GM19240 (cell line): Measurements from ENCODE around the gene DGCR2.
"Not testable (repeated sequence)": the region's sequence is repeated elsewhere in the genome, so short reads cannot be mapped to it uniquely, and the experiment has no call there.

ENCODE experiments used
- DNase-seq: peaks from one replicate; pipeline ENCODE4 v3.0.0; 2011; ENCODE audit warnings: low spot score; ENCODE audit not compliant: insufficient read length

DGCR2 gene

DNA sequence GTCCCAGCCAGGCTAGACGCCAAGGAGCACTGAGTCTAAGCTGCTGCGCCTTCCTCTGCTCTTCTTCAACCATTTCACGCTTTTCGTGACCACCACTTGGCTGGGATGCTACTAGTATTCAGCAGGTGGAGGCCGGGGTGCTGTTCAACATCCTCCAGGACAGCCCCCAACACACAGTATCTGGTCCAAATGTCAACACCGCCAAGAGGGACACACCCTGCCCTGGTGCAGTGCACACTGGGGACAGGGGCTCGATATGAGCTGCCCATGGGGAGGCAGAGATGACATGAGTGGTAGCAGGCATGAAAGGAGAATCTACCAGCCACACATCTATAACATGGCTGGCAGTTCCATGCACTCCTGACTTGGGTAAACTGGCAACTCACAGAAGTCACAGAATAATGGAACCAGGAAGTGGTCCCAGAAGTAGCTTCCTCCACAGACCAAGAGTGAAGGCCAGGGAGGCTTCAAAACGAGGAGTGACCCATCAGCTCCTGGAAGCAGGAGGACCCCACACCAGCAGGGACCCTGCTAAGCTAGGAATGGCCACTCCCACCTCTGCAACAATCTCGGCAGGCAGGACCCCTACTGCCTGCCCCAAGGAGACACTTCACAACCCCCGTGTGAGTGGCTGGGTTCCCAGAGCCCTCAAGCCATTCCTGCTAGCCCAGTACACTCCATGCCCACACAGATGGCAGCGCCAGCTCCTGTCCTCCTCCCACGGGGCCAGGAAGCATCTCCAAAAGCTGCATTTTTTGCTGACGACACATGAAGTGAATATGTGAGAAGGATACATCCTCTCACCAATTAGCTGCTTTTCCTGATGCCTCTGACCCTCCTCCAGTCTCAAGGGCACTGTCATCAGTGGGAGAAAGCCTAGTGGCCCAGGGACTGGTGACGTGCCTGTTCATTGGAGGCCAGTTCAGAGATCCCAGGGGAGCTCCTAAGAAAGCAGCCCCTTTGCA is 78.8 kb downstream of the DGCR2 start:
- DNase-seq: no peak

DNA sequence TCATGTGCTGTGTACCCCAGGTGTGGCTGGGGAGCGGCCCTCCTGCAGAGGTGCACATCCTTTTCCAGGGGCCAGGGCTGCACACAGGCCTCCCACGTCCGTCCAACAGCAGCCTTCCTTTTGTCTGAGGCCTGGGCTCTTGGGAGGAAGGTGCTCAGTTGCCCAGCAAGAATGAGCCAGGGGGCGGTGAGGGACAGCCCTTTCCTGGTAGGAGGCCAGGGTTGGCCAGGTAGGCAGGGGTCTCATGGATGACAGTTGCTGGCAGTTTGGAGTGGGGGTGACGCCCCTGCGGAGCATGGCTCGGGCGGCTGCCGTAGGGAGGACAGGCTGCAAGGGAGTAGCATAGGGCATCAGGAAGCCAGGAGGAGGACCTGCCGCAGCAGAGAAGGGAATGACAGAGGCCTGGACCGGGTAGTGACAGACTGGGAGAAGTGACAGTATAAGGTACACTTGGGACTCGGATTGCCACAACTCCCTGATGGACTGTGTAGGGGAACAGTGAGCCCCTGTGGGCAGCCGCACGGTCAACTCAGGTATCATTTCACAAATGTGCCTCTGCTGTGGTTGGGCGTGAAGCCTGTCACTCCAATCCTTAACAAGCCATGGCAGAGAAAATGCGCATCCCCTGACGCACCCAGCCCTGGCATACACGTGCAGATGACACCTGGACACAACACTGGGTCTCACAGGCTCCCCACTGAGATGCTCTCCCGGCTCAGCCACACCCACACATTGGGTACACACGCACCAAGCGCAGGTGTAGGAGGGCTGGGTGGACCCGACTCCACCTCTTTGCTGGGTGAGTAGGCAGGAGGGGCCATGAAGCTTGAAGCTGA is 79.7 kb downstream of the DGCR2 start:
- DNase-seq: no peak

DNA sequence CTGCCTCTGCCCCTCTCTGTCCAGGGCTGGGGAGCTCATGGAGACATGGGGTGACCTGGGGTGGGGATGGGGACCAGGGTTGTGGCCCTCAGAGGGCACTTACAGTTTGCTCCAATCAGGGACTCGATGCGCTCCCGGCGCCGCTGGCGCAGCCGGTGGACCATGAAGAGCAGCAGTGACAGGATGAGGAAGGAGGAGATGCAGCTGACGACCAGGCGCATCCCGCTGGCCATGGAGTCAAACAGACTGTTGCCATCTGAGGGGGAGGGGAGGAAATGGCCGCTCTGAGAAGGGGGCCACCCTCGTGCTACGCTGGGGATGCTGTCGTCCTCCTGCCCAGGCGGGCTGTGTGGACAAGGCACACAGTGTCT is 80.5 kb downstream of the DGCR2 start:
- no peak for DNase-seq

DNA sequence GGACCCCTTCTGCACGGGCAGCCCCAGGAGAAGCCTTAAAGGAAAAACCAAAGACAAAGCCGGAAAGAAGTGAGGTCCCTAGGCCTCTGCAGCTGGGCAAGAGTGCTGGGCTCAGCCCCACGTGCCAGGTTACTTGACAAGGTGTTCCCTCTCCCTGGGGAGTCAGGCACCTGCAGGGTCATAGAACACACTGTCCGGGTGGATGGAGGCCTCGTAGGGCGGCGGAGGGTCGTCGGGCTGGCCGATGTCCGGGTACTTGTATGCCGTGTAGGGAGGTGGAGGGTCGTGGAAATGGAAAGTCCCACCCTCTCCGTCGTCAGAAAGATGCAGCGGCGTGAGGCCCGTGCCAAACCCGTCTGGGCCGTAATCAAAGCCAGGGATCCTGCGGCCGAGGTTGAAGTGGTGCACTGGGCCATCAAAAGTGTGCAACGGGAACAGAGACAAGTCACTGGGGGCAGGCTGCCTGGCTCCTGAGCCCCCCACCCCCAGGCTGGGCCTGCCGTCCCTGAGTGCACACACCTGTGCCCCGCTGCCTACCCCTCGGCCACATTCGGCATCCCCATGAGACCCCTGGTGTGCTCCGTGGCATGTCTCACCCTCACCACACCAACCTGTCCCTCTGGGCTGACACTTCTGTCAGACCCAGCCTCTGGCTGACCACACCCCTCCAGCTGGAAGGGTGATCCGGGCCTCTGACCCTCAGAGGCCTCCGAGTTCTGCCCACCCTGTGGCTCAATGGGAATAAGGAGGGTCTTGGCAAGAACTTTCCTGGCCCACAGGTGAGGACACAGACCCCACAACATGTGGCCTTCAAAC is 81.1 kb downstream of the DGCR2 start:
- DNase-seq: no peak

DNA sequence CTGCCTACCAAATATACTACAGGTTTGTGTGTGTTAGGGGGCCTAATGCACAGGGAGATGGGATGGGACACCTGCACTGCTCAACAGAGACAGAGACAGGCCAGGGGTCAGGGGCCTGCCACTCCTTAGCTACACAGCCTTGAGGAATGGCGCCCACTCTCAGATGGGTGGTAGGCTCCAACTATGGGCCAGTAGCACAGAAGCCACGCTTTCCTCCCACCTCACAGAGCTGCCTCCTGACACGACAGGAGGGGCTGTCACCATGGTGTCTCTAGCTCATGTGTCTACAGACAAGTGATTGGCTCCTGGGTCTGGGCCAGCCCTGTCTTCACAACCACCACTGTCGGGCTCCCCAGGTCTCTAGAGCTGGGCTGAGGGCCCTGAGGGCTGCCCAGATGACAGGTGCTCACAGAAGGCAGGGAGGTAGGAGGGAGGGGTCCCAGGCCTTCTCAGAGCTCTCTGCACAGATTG is 81.8 kb downstream of the DGCR2 start:
- no peak for DNase-seq

DNA sequence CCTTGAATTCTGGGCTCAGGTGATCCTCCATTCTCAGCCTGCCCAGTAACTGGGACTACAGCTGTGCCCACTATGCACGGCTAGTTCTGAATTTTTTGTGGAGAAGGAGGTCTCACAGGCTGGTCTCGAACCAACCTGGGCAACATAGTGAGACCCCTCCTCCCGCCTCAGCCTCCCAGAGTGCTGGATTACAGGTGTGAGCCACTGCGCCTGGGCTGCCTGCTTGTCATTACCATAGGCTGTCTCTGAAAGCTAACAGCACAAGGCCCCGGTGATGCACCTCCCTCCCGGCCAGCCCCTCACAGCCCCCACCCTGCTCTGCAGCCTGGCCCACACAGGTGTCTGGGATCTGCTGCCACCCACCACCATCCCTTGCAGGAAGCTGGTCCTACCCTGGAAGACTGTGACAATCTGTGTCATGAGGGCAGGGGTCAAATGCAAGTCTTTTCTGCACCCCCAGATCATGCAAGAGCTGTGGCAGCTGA is 82.4 kb downstream of the DGCR2 start:
- DNase-seq: no peak

DNA sequence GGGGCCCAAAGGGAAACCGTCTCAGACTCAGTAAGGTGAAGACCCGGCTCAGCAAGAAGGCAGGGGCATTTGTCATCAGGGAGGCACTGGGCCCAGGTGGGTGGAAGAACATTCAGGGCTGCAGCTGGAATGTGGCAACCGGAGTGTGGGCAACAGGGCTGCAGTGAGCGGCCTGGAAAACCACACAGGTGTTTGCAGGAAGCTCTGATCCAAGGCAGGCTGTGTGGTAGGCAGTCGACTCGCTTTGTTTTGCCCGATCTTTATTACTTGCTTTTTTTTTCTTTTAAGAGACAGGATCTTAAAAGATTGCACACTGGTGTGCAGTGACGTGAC is 82.8 kb downstream of the DGCR2 start:
- DNase-seq: no peak

DNA sequence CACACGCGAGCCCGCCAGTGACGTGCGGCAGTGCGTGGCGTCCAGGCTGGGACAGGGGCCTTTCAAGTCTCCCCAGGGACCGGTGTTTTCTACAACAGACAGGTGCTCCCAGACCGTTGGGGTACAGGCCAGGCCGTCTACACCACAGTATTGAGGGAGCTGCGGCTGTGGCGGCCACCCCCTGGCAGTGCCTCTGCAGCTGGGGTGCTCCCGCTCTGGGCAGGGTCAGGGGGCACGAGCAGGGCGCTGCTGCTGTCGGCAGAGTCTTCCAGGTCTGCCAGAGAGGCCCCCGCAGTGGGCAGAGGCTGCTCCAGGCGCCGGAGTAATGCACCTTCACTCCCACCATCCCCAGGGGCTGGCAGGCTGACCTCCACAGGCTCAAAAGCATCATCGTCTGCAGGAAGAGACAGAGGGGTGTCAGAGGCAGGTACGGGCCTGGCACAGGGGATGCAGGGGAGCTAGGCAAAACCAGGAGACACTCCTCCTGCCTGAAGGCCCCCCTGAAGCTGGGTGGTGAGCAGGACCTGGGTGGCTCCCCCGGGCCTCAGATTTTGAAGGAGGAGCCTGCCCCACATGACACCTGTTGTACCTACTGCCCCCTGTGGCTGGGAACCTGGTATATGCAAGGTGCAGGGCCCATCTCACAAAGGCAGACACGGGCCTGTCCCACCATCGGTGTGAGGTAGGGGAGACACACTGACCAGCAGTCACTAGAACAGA is 83.3 kb downstream of the DGCR2 start:
- no peak for DNase-seq

DNA sequence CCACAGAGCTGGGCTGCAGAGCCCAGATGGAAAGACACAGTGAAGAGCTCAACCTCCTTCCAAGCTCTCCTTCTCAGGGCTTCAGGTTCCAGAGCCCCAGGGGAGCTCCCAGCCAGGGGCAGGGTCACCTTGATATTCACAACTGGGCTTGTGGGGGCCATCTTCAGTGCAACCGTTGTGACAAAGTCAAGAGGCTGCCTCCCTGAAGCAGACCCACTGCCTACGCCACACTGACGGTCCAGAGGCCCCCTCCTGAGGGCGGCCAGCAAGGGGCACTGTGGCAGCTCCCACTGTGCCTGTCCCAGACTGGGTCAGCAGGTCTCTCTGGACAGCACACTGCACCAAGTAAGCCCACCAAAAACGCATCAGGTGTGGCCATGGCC is 84.1 kb downstream of the DGCR2 start:
- no peak for DNase-seq

DNA sequence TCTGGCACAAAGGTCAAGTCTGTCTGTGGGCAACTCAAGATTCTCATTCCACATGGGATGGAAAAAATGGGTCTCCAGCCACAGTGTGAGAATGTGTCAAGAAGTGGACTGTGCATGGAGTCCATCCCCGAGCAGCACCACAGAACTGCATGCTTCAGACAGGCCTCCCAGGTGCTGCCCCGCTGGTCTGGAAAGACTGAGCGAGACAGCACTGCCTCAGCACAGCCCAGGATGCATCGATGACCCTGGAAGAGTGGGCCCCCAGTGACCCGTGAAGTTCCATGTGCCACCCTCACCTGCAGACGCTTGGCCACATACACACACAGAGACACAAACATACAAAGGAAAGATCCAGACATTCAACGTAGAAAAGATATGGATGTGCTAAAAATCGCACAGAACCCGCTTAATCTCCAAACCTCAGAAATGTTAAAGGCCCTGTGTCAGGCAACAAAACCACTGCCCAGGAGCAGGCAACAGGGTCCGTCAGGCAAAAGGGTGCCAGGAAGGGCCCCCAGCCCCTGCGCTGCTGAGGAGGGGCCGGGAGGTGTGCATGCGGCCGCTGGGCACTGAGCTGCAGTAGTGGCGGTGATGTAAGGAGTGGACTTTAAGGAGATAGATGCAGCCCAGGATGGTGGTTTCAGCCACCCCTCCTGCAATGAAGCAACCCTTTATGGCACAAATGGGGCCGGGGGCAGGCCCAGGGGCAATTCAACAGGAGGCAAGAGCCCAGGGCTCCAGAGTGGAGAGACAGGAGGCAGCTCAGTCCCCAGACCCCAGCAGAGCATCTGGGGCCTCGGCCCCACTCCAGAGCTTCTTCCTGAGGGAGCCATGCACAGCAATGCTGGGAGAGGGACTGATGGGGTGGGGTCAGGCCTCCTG is 84.7 kb downstream of the DGCR2 start:
- DNase-seq: no peak

DNA sequence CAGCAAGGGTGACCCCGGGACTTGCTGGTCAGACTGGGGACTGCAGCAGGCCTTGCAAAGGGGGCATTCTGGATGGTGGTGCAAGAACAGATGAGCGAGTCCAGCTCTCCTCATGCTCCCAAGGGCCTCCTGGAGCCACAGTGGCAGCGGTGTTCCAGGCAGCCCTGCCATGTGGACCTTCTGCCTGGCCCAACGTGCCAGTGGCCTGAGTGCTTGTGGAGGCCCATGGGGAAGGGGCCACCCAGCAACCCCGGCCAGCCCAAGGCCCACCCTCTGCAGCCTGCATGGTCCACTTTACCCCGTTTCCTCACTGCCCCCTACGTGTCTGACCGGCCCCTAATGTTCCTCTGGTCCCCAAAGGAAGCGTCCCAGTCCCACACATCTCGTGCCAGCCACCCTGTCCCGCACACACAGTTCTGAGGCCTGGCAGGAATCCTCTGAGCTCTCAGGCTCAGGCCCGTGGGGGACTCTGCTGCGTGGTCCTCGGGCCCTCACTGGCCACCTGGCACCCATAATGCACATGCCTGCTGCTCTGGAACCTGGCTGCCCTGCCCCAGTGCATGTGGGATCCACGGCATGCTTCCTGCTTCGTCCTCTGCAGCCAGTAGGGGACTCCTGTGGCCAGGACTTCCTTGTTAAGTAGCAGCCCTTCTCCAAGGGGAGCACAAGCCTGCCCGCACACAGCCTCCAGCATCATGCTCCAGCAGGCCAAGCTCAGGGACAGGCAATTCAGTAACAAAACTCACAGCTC is 85.5 kb downstream of the DGCR2 start:
- no peak for DNase-seq

DNA sequence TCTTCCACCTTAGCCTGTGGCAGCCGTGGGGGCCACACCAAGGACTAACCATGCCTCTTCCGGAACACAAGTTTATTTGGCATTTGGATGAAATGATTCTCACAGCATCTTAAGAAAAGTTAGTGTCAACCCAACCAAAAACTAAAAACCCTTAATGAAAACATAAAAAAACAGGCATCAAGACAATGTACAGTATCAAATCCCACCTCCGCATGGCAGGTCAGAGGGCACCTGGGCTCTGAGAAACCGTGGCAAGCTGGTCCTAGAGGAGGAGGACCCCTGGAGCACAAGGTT is 86.0 kb downstream of the DGCR2 start:
- DNase-seq: no peak

DNA sequence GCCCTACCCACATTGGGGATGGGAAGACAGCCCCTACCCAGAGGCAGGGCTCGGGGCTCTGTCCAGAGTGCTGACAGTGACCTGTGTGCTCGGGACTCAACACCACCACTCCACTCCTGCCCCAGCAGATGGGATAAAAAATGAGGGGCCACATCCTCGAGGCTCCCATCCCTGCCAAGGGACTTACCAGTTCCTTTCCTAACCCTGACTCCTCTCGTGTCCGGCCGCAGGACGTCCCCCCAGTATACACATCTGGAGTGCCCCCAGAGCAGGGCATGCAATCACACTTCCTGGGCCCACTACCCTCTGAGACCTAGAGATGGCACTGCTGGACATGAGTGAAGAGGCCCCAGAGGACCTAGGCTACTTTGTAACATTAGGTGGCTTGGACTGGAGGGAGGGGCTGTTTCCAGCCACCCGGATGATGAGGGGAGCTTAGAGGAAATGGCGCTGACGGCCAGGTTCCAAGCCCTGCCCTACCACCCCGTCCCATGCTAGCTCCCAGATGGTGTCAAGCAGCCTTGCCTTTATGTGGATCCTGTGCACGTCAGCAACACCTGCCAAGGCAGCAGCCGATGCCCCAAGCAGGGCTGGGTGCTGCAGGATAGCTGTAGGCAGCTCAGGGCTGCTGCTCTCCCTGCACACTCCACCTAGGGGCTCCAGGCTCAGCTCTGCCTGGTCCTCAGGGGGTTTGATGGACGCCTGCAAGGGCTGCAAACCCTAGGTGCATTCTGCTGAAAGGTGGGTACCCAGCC is 86.6 kb downstream of the DGCR2 start:
- no peak for DNase-seq

DNA sequence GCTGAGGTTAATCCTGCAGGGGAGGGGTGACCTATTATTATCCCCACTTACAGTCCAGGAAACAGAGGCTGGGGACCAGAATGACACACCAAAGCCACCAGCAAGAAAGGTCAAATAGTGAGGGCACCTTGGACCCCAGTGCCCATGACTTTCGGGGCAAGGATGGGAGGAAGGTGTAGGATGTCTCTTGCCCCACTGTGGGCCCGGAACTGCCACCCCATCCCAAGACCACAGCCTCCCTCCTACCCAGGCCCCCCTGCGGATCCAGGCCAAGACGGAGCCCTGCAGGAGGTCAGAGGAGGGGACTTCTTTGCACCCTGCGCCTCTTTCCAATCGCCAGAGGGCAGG is 87.1 kb downstream of the DGCR2 start:
- DNase-seq: not testable (repeated sequence)

DNA sequence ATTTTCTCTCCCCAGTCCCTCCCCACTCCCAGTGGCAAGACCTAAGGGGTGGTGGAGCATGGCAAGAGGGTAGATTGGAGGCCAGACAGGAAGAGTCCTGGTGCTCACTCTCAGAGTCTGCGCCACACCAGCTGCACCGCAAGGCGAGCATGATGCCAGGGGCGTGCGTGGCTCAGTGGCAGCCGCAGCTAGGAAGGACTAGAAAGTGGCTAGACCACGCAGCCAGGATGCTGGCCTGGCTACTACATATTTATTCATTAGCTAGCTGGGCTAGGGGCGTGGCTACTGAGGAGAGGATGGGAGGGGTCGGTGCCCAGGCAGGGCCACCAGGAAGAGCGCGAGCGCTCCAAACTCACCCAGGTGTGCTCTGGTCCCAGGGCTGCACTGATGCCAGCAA is 87.5 kb downstream of the DGCR2 start:
- DNase-seq: not testable (repeated sequence)

DNA sequence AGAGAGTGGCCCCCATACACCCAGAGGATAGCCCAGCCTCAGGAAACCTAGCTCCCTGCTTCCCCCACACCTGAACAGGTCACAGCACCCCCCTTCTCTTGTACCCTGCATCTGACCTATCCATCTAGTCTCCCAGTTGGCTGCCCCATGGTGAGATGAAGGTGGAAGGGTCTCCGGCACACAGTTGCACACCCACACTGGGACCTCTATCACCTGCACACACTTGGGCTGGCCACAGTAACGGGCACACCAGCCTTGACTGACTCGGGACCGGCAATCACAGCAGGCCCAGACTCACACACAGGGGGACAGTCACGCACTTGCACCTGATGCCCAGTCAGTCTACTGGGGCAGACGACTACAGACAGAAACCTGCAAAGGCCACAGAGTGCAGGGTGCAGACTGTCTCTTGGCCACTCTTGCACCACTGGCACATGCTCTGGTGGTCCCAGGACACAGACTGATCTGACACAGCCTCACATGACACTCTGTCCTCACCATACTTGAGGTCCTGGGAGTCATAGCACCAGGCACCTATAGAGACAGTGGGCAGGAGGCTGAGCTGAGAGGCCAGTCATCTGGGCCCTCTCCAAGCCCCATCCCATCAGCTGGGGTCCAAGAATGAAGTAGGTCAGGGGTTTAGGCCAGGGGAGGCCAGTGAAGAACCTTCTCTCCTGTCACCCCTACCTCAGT is 88.0 kb downstream of the DGCR2 start:
- not testable (repeated sequence) for DNase-seq

DNA sequence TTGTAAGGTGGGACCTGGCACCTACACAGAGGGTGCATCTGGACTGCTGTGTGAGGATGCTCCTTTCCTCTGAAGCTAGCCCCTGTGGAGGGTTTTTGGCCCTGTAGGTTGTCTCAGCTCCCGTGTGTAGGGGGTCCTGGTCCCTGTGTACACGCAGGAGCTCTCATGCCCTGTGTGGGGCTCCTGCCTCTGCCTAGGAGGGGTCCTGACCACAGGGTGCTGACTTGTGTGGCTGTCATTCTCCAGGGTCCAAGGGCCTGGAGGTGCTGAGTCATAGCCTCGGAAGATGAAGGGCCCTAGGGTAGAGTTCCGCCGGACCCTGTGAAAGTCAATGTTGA is 88.7 kb downstream of the DGCR2 start:
- not testable (repeated sequence) for DNase-seq

DNA sequence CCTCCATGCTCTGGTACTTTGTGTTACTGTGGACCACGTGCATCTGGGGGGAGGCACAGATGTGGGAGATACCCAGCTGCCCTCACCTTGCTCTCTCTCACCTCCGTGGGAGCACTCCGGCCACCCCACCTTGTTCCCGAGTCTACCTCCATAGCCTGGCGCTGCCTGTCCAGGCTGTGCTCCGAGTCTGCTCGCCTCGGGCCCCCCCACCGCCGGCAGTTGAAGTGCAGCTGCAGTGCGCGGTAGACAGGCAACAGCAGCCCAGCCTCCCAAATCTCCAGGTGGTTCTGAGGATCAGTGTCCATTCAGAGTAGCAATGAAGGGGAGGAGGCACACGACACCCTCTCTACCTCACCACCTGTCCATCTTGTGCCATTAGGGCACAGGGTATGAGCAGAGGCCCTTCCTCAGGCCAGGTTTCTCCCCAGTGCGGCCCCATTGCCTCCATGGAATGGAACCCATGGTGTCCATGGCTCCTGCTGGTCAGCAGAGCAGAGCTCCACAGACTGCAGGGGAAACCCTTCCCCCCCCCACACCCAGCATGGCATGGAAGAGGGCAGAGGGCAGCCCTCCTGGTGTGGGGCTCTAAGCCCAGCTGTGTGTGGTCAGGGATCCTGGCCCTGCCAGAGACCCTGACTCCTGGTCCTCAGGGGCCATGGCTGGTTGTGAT is 89.2 kb downstream of the DGCR2 start:
- DNase-seq: not testable (repeated sequence)
